GM21515 (cell line): Measurements from ENCODE around the gene RAB14.
"Not testable (repeated sequence)": the region's sequence is repeated elsewhere in the genome, so short reads cannot be mapped to it uniquely, and the experiment has no call there.

Experiments
- ATAC-seq: cut with Tn5 transposase; IDR thresholded peaks from one replicate; pipeline ENCODE4 v1.9.1; 2021; ENCODE audit not compliant: unreplicated experiment

RAB14 gene

GRCh38 chr9:121168052-121168451 is 33.6 kb downstream of the RAB14 start:
- no peak for ATAC-seq

GRCh38 chr9:121160025-121160424 is 41.6 kb downstream of the RAB14 start:
- no peak for ATAC-seq

- no peak for ATAC-seq
Observed at GRCh38 chr9:121157939-121158338, 43.7 kb downstream of the RAB14 start.

- peak; percentile 82 for ATAC-seq
Observed at GRCh38 chr9:121156263-121156731, 45.4 kb downstream of the RAB14 start.

GRCh38 chr9:121154782-121155181 is 46.9 kb downstream of the RAB14 start:
- ATAC-seq = no peak

GRCh38 chr9:121153642-121154041 is 48.0 kb downstream of the RAB14 start:
- no peak for ATAC-seq

GRCh38 chr9:121150188-121150587 is 51.5 kb downstream of the RAB14 start:
- ATAC-seq = no peak

GRCh38 chr9:121144482-121144881 is 57.2 kb downstream of the RAB14 start:
- no peak for ATAC-seq

GRCh38 chr9:121143771-121144170 is 57.9 kb downstream of the RAB14 start:
- ATAC-seq = no peak

- ATAC-seq = no peak
Observed at GRCh38 chr9:121141706-121142105, 60.0 kb downstream of the RAB14 start.

- no peak for ATAC-seq
Observed at GRCh38 chr9:121141306-121141705, 60.4 kb downstream of the RAB14 start.

GRCh38 chr9:121140162-121140561 is 61.5 kb downstream of the RAB14 start:
- ATAC-seq = no peak

GRCh38 chr9:121138973-121139372 is 62.7 kb downstream of the RAB14 start:
- no peak for ATAC-seq

GRCh38 chr9:121138561-121138960 is 63.1 kb downstream of the RAB14 start:
- ATAC-seq = no peak

- no peak for ATAC-seq
Observed at GRCh38 chr9:121135642-121136041, 66.0 kb downstream of the RAB14 start.

GRCh38 chr9:121133104-121133816 is 68.4 kb downstream of the RAB14 start:
- no peak for ATAC-seq

- not testable (repeated sequence) for ATAC-seq
Observed at GRCh38 chr9:121129384-121129783, 72.3 kb downstream of the RAB14 start.
